Liver (tissue), 9 donors: ENCODE results near the gene BCAT1. TPM values are rescaled to one million over a fixed set of nuclear protein-coding genes. Genes with fewer than 3 reads are reported as not detected.

Experiments
- DNase-seq: peaks from one replicate; pipeline ENCODE4 v3.0.0-alpha.2; 2017; ENCODE audit warnings: low spot score
- H3K27ac ChIP-seq, 2 donors: one replicate each; pipeline ENCODE4 v1.7.0; 2013; ENCODE audit warnings: inconsistent platforms in 2 of 2, low read length in 2 of 2, control low read depth in 1 of 2, low read depth in 1 of 2, mild to moderate bottlenecking in 1 of 2
- H3K27me3 ChIP-seq, 4 donors: one replicate each; pipeline versions ENCODE4 v1.6.1 to v1.7.0; 2013; ENCODE audit warnings: low read length in 3 of 4, inconsistent platforms in 1 of 4, mild to moderate bottlenecking in 1 of 4, moderate library complexity in 1 of 4; ENCODE audit not compliant: control insufficient read depth in 4 of 4, insufficient read depth in 4 of 4
- H3K36me3 ChIP-seq, 4 donors: one replicate each; pipeline versions ENCODE4 v1.6.1 to v1.7.0; 2013; ENCODE audit warnings: low read length in 3 of 4, mild to moderate bottlenecking in 3 of 4, low read depth in 1 of 4, moderate library complexity in 1 of 4; ENCODE audit not compliant: control insufficient read depth in 4 of 4, insufficient read depth in 3 of 4
- H3K4me1 ChIP-seq, 4 donors: one replicate each; pipeline versions ENCODE4 v1.6.1 to v1.7.0; 2013; ENCODE audit warnings: low read length in 3 of 4, mild to moderate bottlenecking in 3 of 4, moderate library complexity in 1 of 4; ENCODE audit not compliant: control insufficient read depth in 4 of 4, insufficient read depth in 4 of 4
- H3K4me3 ChIP-seq, 3 donors: one replicate each; pipeline versions ENCODE4 v1.6.1 to v1.7.0; 2013; ENCODE audit warnings: low read length in 3 of 3, control low read depth in 1 of 3, low read depth in 1 of 3, mild to moderate bottlenecking in 1 of 3
- H3K9ac ChIP-seq, 2 donors: one replicate each; pipeline ENCODE4 v1.7.0; 2013; ENCODE audit warnings: low read length in 2 of 2, mild to moderate bottlenecking in 2 of 2, moderate library complexity in 2 of 2, control low read depth in 1 of 2, low read depth in 1 of 2
- H3K9me3 ChIP-seq, 4 donors: one replicate each; pipeline versions ENCODE4 v1.6.1 to v1.7.0; 2013; ENCODE audit warnings: low read length in 3 of 4; ENCODE audit not compliant: control insufficient read depth in 4 of 4
- CTCF ChIP-seq: fragments of 150-350 bp; IDR thresholded peaks from 2 replicates; pipeline ENCODE4 v1.5.1; 2017; ENCODE audit warnings: improper control_type of control experiment, low read depth, low read length; ENCODE audit not compliant: missing input control
- EGR1 ChIP-seq, 2 donors: IDR thresholded peaks; 2 replicates each; pipeline ENCODE4 v1.6.1; 2016 to 2018; ENCODE audit warnings: antibody characterized with exemption in 2 of 2, low read depth in 2 of 2
- FOXA1 ChIP-seq: IDR thresholded peaks from 2 replicates; pipeline ENCODE4 v1.6.1; 2016; ENCODE audit warnings: antibody characterized with exemption
- FOXA2 ChIP-seq: IDR thresholded peaks from 2 replicates; pipeline ENCODE4 v1.6.1; 2016; ENCODE audit warnings: antibody characterized with exemption
- GABPA ChIP-seq, 2 donors: IDR thresholded peaks in 1 of 2; conservative IDR thresholded peaks in 1 of 2; 2 replicates each; pipeline ENCODE4 v1.6.1; 2016; ENCODE audit warnings: antibody characterized with exemption in 2 of 2, mild to moderate bottlenecking in 1 of 2, moderate library complexity in 1 of 2
- HNF4A ChIP-seq, 2 donors: conservative IDR thresholded peaks; 2 replicates each; pipeline ENCODE4 v1.6.1; 2016; ENCODE audit warnings: antibody characterized with exemption in 2 of 2, mild to moderate bottlenecking in 2 of 2
- NR2F2 ChIP-seq: IDR thresholded peaks from 2 replicates; pipeline ENCODE4 v1.6.1; 2016; ENCODE audit warnings: antibody characterized with exemption
- RAD21 ChIP-seq, 2 donors: IDR thresholded peaks; 2 replicates each; pipeline ENCODE4 v1.6.1; 2016; ENCODE audit warnings: antibody characterized with exemption in 2 of 2, mild to moderate bottlenecking in 2 of 2
- REST ChIP-seq: IDR thresholded peaks from 2 replicates; pipeline ENCODE4 v1.6.1; 2016; ENCODE audit warnings: antibody characterized with exemption, mild to moderate bottlenecking
- RXRA ChIP-seq, 2 donors: IDR thresholded peaks; 2 replicates each; pipeline ENCODE4 v1.6.1; 2017 to 2018; ENCODE audit warnings: antibody characterized with exemption in 2 of 2, mild to moderate bottlenecking in 1 of 2
- SP1 ChIP-seq: IDR thresholded peaks from 2 replicates; pipeline ENCODE4 v1.6.1; 2018; ENCODE audit warnings: antibody characterized with exemption, mild to moderate bottlenecking
- YY1 ChIP-seq: IDR thresholded peaks from 2 replicates; pipeline ENCODE4 v1.6.1; 2016; ENCODE audit warnings: antibody characterized with exemption, mild to moderate bottlenecking
- ZBTB33 ChIP-seq: IDR thresholded peaks from 2 replicates; pipeline ENCODE4 v1.6.1; 2016; ENCODE audit warnings: antibody characterized with exemption
- whole genome bisulfite sequencing: extraction: QIAGEN DNeasy Blood & Tissue Kit; methylation state at CpG from one replicate; pipeline ENCODE4 v1.1.7; 2013; 5-methylcytosine and 5-hydroxymethylcytosine counted together
- polyA plus RNA-seq, 2 donors: library from polyadenylated mRNA; stranded (reverse) in 1 of 2; unstranded in 1 of 2; fragments of 200-250 nt in 1 of 2; fragments of >200 nt in 1 of 2; fragmentation: Nextera tagmentation in 1 of 2; extraction: Ambion mirVana in 1 of 2; gene quantifications; one replicate each; pipeline versions ENCODE4 v1.2.1 to v1.2.3, GENCODE V29; 2013 to 2015
- total RNA-seq, 2 donors: library from RNA; depleted of rRNA; stranded (reverse); fragments of >200 nt; gene quantifications; one replicate each; pipeline ENCODE4 v1.2.3, GENCODE V29; 2014
- donor health status: healthy.
- donor health status: healthy.
- donor health status: healthy.
- donor health status: healthy.
- donor health status: healthy.

The BCAT1 gene
- total and polyA plus RNA-seq, 4 donors = 0.14 to 10.0 (median 0.85) TPM

- H3K9ac ChIP-seq = no peak overlapping the region
- DNase-seq = no peak
- WGBS = 44% methylated on average over 3 of the region's 3 CpGs
- H3K4me3 ChIP-seq = no peak overlapping the region
- H3K27me3 ChIP-seq = peaks cover 0 to 2% (median 0%) of the 10 kb centered on the region in 4 donors
- no peaks in the 10 kb centered on the region for H3K9me3 ChIP-seq
- no peak overlapping the region for H3K27ac ChIP-seq
- H3K4me1 ChIP-seq = no peaks in the 10 kb centered on the region
- H3K36me3 ChIP-seq = no peaks in the 10 kb centered on the region
- TF ChIP-seq EGR1 (IDR thresholded peaks at IDR 0.05; ENCODE audit: low read depth in 2 of 2) = no peak
- no peak for TF ChIP-seq CTCF
- no peak for TF ChIP-seq FOXA2
- no peak for TF ChIP-seq REST
- no peak for TF ChIP-seq NR2F2
- TF ChIP-seq ZBTB33 = no peak
- TF ChIP-seq FOXA1 = no peak
- no peak for TF ChIP-seq HNF4A (conservative IDR thresholded peaks at IDR 0.05)
- TF ChIP-seq SP1 = no peak
- no peak for TF ChIP-seq GABPA (IDR thresholded peaks at IDR 0.05 in 1 of 2, conservative IDR thresholded peaks at IDR 0.05 in 1 of 2)
- TF ChIP-seq RAD21 (IDR thresholded peaks at IDR 0.05) = no peak
These were observed 98.4 kb downstream of the BCAT1 start for GRCh38 chr12:24850496-24850895.

- H3K27ac ChIP-seq = no peak overlapping the region
- TF ChIP-seq ZBTB33 (no peak), CTCF (no peak), EGR1 (IDR thresholded peaks at IDR 0.05; ENCODE audit: low read depth in 2 of 2) (no peak), RXRA (IDR thresholded peaks at IDR 0.05) (no peak), NR2F2 (no peak), YY1 (no peak)
- no peak overlapping the region for H3K9ac ChIP-seq
- no peak overlapping the region for H3K4me3 ChIP-seq
- no peaks in the 10 kb centered on the region for H3K36me3 ChIP-seq
- H3K4me1 ChIP-seq = no peaks in the 10 kb centered on the region
- no peak for DNase-seq
- peaks cover 0 to 2% (median 0%) of the 10 kb centered on the region in 4 donors for H3K27me3 ChIP-seq
- H3K9me3 ChIP-seq = no peaks in the 10 kb centered on the region
- 89% methylated on average over 8 of the region's 8 CpGs for WGBS
These were observed 99.9 kb downstream of the BCAT1 start for GRCh38 chr12:24848941-24849477.
